ENCODE measurements around the gene KCNC3.
"Not testable (repeated sequence)": the region's sequence is repeated elsewhere in the genome, so short reads cannot be mapped to it uniquely, and the experiment has no call there.

The KCNC3 gene

GRCh38 chr19:50353487-50353880 is 24.3 kb upstream of the KCNC3 start:
- DNase-seq (ENCODE audit: low read depth, low spot score) = not testable (repeated sequence)

- no peak for DNase-seq (ENCODE audit: low read depth, low spot score)
These were observed 23.1 kb upstream of the KCNC3 start for GRCh38 chr19:50352242-50352641.

GRCh38 chr19:50349277-50350057 is 20.3 kb upstream of the KCNC3 start:
- no peak for DNase-seq (ENCODE audit: low read depth, low spot score)

- DNase-seq (ENCODE audit: low read depth, low spot score) = not testable (repeated sequence)
These were observed 18.0 kb upstream of the KCNC3 start for GRCh38 chr19:50347089-50347581.

GRCh38 chr19:50344661-50345318 is 15.6 kb upstream of the KCNC3 start:
- DNase-seq (ENCODE audit: low read depth, low spot score) = no peak

- DNase-seq (ENCODE audit: low read depth, low spot score) = no peak
These were observed 12.0 kb upstream of the KCNC3 start for GRCh38 chr19:50341091-50341564.

GRCh38 chr19:50340331-50340730 is 11.2 kb upstream of the KCNC3 start:
- DNase-seq (ENCODE audit: low read depth, low spot score) = no peak

GRCh38 chr19:50337031-50337430 is 7.9 kb upstream of the KCNC3 start:
- not testable (repeated sequence) for DNase-seq (ENCODE audit: low read depth, low spot score)

GRCh38 chr19:50334741-50335421 is 5.7 kb upstream of the KCNC3 start:
- no peak for DNase-seq (ENCODE audit: low read depth, low spot score)

- DNase-seq (ENCODE audit: low read depth, low spot score) = no peak
These were observed 4.8 kb upstream of the KCNC3 start for GRCh38 chr19:50333737-50334617.

GRCh38 chr19:50333235-50333736 is 4.1 kb upstream of the KCNC3 start:
- DNase-seq (ENCODE audit: low read depth, low spot score) = no peak

GRCh38 chr19:50332244-50333038 is 3.3 kb upstream of the KCNC3 start:
- DNase-seq (ENCODE audit: low read depth, low spot score) = no peak

GRCh38 chr19:50331994-50332243 is 2.7 kb upstream of the KCNC3 start:
- DNase-seq (ENCODE audit: low read depth, low spot score) = no peak

GRCh38 chr19:50331221-50331993 is 2.2 kb upstream of the KCNC3 start:
- DNase-seq (ENCODE audit: low read depth, low spot score) = no peak

GRCh38 chr19:50330365-50331078 is 1.3 kb upstream of the KCNC3 start:
- no peak for DNase-seq (ENCODE audit: low read depth, low spot score)

- DNase-seq (ENCODE audit: low read depth, low spot score) = not testable (repeated sequence)
These were observed 733 bp upstream of the KCNC3 start for GRCh38 chr19:50329926-50330294.

GRCh38 chr19:50328873-50329145 is 368 bp downstream of the KCNC3 start:
- no peak for DNase-seq (ENCODE audit: low read depth, low spot score)

GRCh38 chr19:50328224-50328872 is 829 bp downstream of the KCNC3 start:
- no peak for DNase-seq (ENCODE audit: low read depth, low spot score)
